Astrocyte (in vitro differentiated cells and primary cell): ENCODE results near the gene SCNN1A.

Experiments used
- EZH2 ChIP-seq: IDR thresholded peaks from 2 replicates; pipeline ENCODE4 v1.6.1; 2012; ENCODE audit warnings: mild to moderate bottlenecking, low read length, inconsistent platforms; ENCODE audit not compliant: insufficient read depth
- TF ChIP-seq, protein P1 (sequence below): IDR thresholded peaks from 2 replicates; pipeline ENCODE4 v1.5.1; 2011; ENCODE audit warnings: low read depth, mild to moderate bottlenecking, inconsistent platforms, low read length, moderate library complexity; ENCODE audit not compliant: insufficient read depth

- TF ChIP-seq, protein P1, sequence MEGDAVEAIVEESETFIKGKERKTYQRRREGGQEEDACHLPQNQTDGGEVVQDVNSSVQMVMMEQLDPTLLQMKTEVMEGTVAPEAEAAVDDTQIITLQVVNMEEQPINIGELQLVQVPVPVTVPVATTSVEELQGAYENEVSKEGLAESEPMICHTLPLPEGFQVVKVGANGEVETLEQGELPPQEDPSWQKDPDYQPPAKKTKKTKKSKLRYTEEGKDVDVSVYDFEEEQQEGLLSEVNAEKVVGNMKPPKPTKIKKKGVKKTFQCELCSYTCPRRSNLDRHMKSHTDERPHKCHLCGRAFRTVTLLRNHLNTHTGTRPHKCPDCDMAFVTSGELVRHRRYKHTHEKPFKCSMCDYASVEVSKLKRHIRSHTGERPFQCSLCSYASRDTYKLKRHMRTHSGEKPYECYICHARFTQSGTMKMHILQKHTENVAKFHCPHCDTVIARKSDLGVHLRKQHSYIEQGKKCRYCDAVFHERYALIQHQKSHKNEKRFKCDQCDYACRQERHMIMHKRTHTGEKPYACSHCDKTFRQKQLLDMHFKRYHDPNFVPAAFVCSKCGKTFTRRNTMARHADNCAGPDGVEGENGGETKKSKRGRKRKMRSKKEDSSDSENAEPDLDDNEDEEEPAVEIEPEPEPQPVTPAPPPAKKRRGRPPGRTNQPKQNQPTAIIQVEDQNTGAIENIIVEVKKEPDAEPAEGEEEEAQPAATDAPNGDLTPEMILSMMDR, result no peak
- no peak for TF ChIP-seq EZH2
Measured at GRCh38 chr12:6322969-6323339, 52.4 kb downstream of the SCNN1A start.
